Stimulated activated CD8-positive, alpha-beta memory T cell treated with anti-CD3 and anti-CD28 coated beads, Interleukin-15, amount 100 ng/mL, for 4 hours (primary cell): ENCODE measurements around the gene DRC3.
"Not testable (repeated sequence)": the region's sequence is repeated elsewhere in the genome, so short reads cannot be mapped to it uniquely, and the experiment has no call there.

Experiments
- DNase-seq, 2 donors: peaks; one replicate each; pipeline ENCODE4 v3.0.0-alpha.2; 2020; ENCODE audit warnings: low read depth in 2 of 2

DRC3 gene

DNA sequence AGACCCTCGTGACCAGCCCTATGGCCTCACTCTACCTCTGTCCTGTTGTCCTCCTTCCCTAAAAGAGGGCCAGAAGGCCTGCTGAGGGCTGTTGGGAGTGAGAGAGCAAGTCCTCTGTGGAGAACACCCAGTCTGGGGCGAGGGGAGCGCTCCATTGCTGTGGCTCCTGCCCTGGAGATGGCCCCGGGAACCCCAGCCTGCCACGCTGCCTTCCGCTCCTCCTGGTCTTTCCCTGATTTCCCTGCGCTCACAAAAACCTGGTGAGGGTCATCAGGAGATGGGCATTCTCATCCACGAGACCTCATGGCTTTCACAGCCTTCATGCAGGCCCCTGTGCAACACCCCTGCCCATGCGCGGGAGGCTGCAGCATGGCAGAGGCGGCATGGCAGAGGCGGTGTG lies 21.2 kb downstream of the DRC3 start:
- no peak for DNase-seq

GRCh38 chr17:17994271-17995069 lies 21.8 kb downstream of the DRC3 start:
- no peak for DNase-seq

GRCh38 chr17:17995887-17996286 lies 23.2 kb downstream of the DRC3 start:
- DNase-seq: not testable (repeated sequence)

- DNase-seq: no peak
Observed at GRCh38 chr17:17998934-17999333, 26.3 kb downstream of the DRC3 start.

GRCh38 chr17:17999364-18000029 lies 26.8 kb downstream of the DRC3 start:
- no peak for DNase-seq

DNA sequence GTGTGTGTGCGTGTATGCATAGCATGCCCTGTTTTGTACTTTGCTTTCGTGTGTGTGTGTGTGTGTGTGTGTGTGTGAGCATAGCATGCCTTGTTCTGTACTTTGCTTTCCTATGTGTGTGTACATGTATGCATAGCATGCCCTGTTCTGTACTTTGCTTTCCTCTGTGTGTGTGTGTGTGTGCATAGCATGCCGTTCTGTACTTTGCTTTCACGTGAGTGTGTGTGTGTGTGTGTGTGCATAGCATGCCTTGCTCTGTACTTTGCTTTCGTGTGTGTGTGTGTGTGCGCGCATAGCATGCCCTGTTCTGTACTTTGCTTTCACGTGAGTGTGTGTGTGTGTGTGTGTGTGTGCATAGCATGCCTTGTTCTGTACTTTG lies 27.4 kb downstream of the DRC3 start:
- DNase-seq: no peak

GRCh38 chr17:18002171-18002570 lies 29.5 kb downstream of the DRC3 start:
- DNase-seq: no peak

DNA sequence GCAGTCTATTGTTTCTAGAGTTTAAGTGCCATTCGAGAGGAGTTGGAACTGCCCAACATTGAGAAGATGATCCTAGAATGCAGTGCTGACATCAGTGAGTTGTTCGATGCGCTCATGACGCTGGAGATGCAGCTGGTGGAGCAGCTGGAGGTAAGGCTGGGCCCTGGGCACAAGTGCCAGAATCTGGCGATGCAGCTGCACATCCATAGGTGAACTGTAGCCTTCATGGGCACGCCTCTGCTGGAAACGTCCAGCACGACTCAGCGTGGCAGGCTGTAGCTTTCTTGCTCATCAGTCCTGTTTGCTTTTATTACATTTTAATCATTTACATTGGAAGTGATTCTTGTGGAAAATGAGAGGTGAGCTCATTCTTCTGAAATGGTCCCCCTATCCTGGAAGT lies 31.7 kb downstream of the DRC3 start:
- no peak for DNase-seq

GRCh38 chr17:18004884-18005305 lies 32.2 kb downstream of the DRC3 start:
- no peak for DNase-seq

GRCh38 chr17:18005496-18005895 lies 32.8 kb downstream of the DRC3 start:
- no peak for DNase-seq

GRCh38 chr17:18006495-18007239 lies 34.0 kb downstream of the DRC3 start:
- DNase-seq: no peak

DNA sequence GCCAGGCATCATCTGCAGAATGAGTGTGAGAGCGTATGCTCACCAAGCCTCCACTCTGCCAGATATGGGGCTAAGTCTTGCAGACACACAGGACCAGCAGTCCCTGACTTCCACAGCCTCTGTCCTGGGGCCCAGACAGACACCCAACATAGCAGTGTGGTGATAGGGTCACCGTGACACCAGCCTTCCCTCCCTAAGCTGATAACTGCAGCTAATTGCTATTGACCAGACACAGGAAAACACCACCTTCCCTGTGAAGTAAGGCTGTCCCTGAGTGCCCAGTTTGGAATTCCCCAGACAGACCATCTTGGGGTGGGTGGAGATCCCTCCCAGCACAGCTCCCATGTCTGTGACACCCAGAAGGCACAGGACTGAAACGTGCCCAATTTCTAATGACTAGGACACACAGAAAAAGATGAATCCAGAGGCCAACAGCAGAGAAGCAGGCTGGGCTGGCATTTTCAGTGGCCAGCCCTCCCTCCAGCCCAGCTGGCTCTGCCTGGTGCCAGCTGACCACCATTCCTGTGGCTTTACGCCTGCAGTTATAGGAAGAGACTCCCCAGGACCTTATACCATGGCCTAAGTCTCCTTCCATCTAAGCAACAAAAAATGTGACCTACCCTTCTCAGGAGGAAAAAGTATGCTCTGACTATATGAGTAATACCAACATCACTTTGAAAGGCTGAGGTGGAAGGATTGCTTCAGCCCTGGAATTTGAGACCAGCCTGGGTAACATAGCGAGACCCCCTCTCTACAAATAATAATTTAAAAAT lies 36.0 kb downstream of the DRC3 start:
- no peak for DNase-seq

DNA sequence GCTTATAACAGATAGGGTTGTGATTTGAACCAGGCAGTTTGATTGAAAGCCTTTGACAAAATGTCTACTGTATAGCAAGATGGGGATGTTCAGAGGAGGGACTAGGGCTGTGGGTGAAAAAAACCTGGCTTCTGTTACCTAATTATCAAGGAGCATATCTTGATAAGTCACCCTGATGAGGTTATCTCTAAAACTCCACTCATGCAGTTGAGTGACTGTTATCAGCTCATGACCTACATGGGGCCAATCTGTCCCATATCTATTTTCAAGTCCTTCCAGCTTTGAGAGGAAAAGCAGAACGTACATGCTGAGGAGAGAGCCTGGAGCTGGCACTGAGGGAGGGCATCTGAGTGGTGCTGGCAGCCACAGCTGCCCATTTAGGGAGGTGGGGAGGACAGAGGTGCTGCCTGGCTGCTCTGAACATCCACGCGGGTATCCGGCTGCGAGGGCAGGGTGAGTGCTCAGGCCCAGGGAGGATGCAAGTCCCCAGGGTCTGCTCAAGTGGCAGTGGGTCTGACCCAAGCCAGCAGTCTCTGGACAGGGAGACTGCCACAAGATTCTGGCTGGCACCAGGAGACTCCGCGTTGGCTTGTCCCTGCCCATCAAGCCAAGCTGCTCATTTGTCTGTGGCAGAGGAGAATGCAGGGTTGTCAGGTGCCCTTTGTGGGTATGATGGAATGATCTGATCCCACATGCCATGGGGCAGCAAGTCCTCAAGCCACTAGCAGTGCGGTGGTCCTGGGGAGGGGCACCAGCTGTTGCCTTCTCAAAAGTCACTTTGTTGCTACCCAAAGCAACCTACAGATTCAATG lies 37.2 kb downstream of the DRC3 start:
- no peak for DNase-seq

DNA sequence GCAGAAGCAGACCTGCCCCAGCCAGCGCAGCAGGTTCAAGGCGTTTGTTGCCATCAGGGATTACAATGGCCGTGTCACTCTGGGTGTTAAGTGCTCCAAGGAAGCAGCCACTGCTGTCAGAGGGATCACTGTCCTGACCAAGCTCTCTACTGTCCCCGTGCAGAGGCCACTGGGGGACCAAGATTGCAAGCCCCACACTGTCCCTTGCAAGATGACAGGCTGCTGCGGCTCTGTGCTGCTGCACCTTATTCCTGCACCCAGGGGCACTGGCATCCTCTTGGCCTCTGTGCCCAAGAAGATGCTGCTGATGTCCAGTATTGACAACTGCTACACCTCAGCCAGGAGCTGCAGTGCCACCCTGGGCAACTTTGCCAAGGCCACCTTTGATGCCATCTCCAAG lies 38.6 kb downstream of the DRC3 start:
- no peak for DNase-seq

GRCh38 chr17:18014006-18014405 lies 41.3 kb downstream of the DRC3 start:
- DNase-seq: no peak

GRCh38 chr17:18015593-18015992 lies 42.9 kb downstream of the DRC3 start:
- DNase-seq: no peak

DNA sequence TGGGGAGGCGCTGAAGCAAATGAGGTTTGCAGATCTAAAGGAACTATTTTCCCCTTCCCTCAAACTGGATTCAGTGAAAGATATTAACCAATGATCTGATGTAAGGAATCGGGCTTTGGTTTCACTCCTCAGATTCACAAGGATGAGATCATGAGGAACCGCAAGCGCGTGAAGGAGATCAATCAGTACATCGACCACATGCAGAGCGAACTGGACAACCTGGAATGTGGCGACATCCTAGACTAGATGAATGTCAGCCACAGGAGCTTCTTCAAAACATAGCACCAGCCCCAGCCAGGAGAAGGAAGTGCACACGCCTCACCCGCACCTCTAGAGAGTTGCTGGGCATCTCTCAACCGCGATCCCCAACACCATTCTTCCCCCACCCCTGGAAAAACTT lies 43.8 kb downstream of the DRC3 start:
- DNase-seq: no peak

GRCh38 chr17:18017958-18018357 lies 45.3 kb downstream of the DRC3 start:
- DNase-seq: no peak

GRCh38 chr17:18018411-18018921 lies 45.8 kb downstream of the DRC3 start:
- DNase-seq: no peak

GRCh38 chr17:18019838-18020154 lies 47.1 kb downstream of the DRC3 start:
- no peak for DNase-seq

DNA sequence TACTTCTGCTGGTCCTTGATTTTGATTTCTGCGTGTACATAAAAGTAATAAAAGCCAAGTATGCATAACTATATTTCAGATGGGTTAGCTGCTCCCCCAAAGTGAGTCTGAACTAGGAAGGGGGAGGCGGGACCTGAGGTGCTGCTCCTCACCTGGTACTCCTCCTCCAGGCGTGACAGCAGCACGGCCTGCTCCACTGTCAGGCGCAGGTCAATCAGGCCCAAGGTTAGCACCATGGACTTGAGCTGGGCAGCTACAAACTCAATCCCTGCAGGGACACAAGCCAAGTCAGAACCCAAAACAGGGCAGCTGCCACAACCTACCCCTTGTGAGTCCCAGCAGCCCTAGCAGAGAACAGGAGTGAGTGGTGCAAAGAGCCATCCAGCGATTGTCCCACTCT lies 48.3 kb downstream of the DRC3 start:
- DNase-seq: no peak
